8988T (cell line): ENCODE data around the gene MAB21L2.

Experiments used
- DNase-seq: peaks from one replicate; pipeline ENCODE4 v3.0.0; 2011

MAB21L2 gene

GRCh38 chr4:150578745-150579501, 3.0 kb upstream of the MAB21L2 start:
- DNase-seq: no peak

GRCh38 chr4:150579551-150580234, 2.3 kb upstream of the MAB21L2 start:
- DNase-seq: no peak

- no peak for DNase-seq
Measured at GRCh38 chr4:150580306-150580705, 1.6 kb upstream of the MAB21L2 start.

GRCh38 chr4:150581056-150581605, 820 bp upstream of the MAB21L2 start:
- DNase-seq: no peak

GRCh38 chr4:150581641-150582051, 305 bp upstream of the MAB21L2 start:
- DNase-seq: no peak

GRCh38 chr4:150582873-150583286, 929 bp downstream of the MAB21L2 start:
- DNase-seq: no peak

GRCh38 chr4:150583287-150584110, 1.5 kb downstream of the MAB21L2 start:
- DNase-seq: no peak

GRCh38 chr4:150584111-150584915, 2.4 kb downstream of the MAB21L2 start:
- DNase-seq: no peak

GRCh38 chr4:150585611-150586010, 3.7 kb downstream of the MAB21L2 start:
- no peak for DNase-seq

- no peak for DNase-seq
Measured at GRCh38 chr4:150586162-150586810, 4.3 kb downstream of the MAB21L2 start.

GRCh38 chr4:150588316-150588715, 6.4 kb downstream of the MAB21L2 start:
- no peak for DNase-seq

GRCh38 chr4:150589157-150589556, 7.2 kb downstream of the MAB21L2 start:
- no peak for DNase-seq

GRCh38 chr4:150590631-150591030, 8.7 kb downstream of the MAB21L2 start:
- no peak for DNase-seq

- no peak for DNase-seq
Measured at GRCh38 chr4:150591406-150591805, 9.5 kb downstream of the MAB21L2 start.

GRCh38 chr4:150591904-150592303, 10.0 kb downstream of the MAB21L2 start:
- DNase-seq: no peak

GRCh38 chr4:150593996-150594395, 12.0 kb downstream of the MAB21L2 start:
- DNase-seq: no peak

GRCh38 chr4:150598909-150599308, 17.0 kb downstream of the MAB21L2 start:
- no peak for DNase-seq

GRCh38 chr4:150599547-150599946, 17.6 kb downstream of the MAB21L2 start:
- no peak for DNase-seq

- no peak for DNase-seq
Measured at GRCh38 chr4:150600812-150601445, 19.0 kb downstream of the MAB21L2 start.

- no peak for DNase-seq
Measured at GRCh38 chr4:150609131-150609530, 27.2 kb downstream of the MAB21L2 start.

- DNase-seq: no peak
Measured at GRCh38 chr4:150619042-150619441, 37.1 kb downstream of the MAB21L2 start.
